Caco-2 (cell line): ENCODE data around the gene GRK6. TPM values are rescaled to one million over a fixed set of nuclear protein-coding genes. Genes with fewer than 3 reads are reported as not detected.

ENCODE experiments used
- BruUV-seq: library from RNA; stranded (reverse); fragments of 400-500 nt; replicated peaks from 2 replicates; lab custom pipeline; 2021; lab: Mats Ljungman, UMichigan
- CTCF ChIA-PET: fragments of 300-600 bp; sonication (Branson Sonifier 250); formaldehyde crosslinking; loops from one replicate; lab custom pipeline; 2022; ENCODE audit warnings: antibody characterized with exemption; lab: Charles Lee
- POLR2A ChIA-PET: fragments of 300-600 bp; sonication (Branson Sonifier 250); formaldehyde crosslinking; loops from one replicate; lab custom pipeline; 2022; ENCODE audit warnings: antibody characterized with exemption; lab: Charles Lee
- DNase-seq, 2 experiments: peaks; one replicate each; pipeline versions ENCODE4 v3.0.0 to v3.0.0-alpha.2; 2020 to 2022
- H3K27me3 ChIP-seq: replicated peaks from 2 replicates; pipeline ENCODE4 v1.6.0; 2011; ENCODE audit warnings: low read length; ENCODE audit not compliant: control insufficient read depth, insufficient read depth
- H3K36me3 ChIP-seq: 2 replicates; pipeline ENCODE4 v1.5.1; 2011; ENCODE audit warnings: low read length; ENCODE audit not compliant: control insufficient read depth, insufficient read depth
- H3K4me1 ChIP-seq: fragments of 250-450 bp; sonication (Bioruptor Pico); 2 replicates; pipeline ENCODE4 v1.5.1; 2020; ENCODE audit warnings: mild to moderate bottlenecking
- H3K4me3 ChIP-seq: 2 replicates; pipeline ENCODE4 v1.5.1; 2011; ENCODE audit warnings: low read depth, mild to moderate bottlenecking, control low read depth, low read length
- H3K9me3 ChIP-seq: fragments of 250-450 bp; sonication (Bioruptor Pico); 2 replicates; pipeline ENCODE4 v1.5.1; 2020; ENCODE audit warnings: mild to moderate bottlenecking, moderate library complexity
- H3K27ac Mint-ChIP-seq: one replicate; pipeline ENCODE4 v1.8.0; 2022; ENCODE audit warnings: mixed read lengths; ENCODE audit not compliant: unreplicated experiment
- H3K27me3 Mint-ChIP-seq: one replicate; pipeline ENCODE4 v1.8.0; 2022; ENCODE audit warnings: mixed read lengths; ENCODE audit not compliant: insufficient read depth, unreplicated experiment
- H3K36me3 Mint-ChIP-seq: one replicate; pipeline ENCODE4 v1.8.0; 2022; ENCODE audit warnings: mild to moderate bottlenecking, mixed read lengths; ENCODE audit not compliant: insufficient read depth, unreplicated experiment
- H3K4me1 Mint-ChIP-seq: one replicate; pipeline ENCODE4 v1.8.0; 2022; ENCODE audit warnings: low read depth, mixed read lengths; ENCODE audit not compliant: unreplicated experiment
- H3K4me3 Mint-ChIP-seq: one replicate; pipeline ENCODE4 v1.8.0; 2022; ENCODE audit warnings: mild to moderate bottlenecking, moderate library complexity, mixed read lengths; ENCODE audit not compliant: unreplicated experiment
- H3K9me3 Mint-ChIP-seq: one replicate; pipeline ENCODE4 v1.8.0; 2022; ENCODE audit warnings: mixed read lengths; ENCODE audit not compliant: unreplicated experiment
- intact Hi-C: fragments of 100-400 bp; cut with micrococcal nuclease; formaldehyde crosslinking; loops from one replicate; pipeline ENCODE4 v1.10.0; 2022; ENCODE audit not compliant: unreplicated experiment
- total RNA-seq: library from RNA; stranded (reverse); gene quantifications from 2 replicates; pipeline ENCODE4 v1.2.3, GENCODE V29; 2022
- TF ChIP-seq, protein P1 (sequence below), 2 experiments: fragments of 200-600 bp in 1 of 2; IDR thresholded peaks; 1 replicate in 1 of 2; 2 replicates in 1 of 2; pipeline versions ENCODE4 v1.5.1 to v1.8.0; 2011 to 2022; ENCODE audit warnings: antibody characterized with exemption in 1 of 2, control low read depth in 1 of 2, inconsistent platforms in 1 of 2, low read depth in 1 of 2, low read length in 1 of 2, mild to moderate bottlenecking in 1 of 2, moderate library complexity in 1 of 2; ENCODE audit not compliant: insufficient read depth in 1 of 2, severe bottlenecking in 1 of 2, unreplicated experiment in 1 of 2

The GRK6 gene
- total RNA-seq, 1 experiment from 2014 or later: 71.9 TPM

DNA sequence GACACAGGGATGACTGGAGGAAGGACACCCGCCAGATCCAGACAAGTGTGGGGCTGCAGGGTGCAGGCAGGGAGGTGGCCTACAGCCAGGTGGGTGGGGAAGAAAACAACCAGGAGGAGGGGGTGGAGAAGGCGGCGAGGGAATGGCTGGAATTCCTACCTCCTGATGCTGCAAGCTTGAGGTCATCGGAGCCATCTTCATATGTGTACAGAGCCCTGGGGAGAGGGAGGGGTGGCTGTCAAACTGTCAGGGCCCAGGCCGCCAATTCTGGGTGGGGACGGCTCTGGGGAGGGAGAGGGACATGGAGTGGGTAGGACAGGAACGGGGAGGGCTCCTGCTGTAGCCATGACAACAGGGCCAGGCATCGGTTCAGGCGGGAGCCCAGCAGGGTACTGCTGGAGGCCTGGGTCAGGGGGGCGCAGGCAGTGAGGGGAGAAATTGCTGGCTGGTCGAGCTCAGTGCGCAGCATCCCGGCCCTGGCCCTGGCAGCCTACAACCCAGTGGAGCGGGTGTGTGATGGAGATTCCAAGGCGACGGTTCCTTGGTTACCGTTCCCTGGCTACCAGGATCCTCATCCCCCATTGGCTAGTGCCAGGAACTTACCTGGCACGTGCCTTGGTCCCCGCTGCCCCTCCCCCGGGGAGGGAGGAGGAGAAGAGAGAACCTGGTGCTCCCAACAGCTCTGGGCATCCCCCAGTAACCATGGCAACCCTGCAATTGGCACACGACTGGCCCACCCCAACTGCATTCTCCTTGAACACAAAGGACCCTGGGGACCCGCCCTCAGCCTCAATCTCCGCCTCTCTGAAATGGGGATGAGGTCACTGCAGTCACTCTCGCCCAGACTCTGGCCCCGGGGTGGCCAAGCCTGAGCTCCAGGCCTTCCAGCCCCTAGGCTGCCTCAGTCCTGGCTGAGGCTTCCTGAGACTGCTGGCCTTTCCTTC lies 42.5 kb downstream of the GRK6 start:
- Mint-ChIP-seq H3K27ac (peak overlapping the region; percentile 86), H3K9me3 (no peaks in the 10 kb centered on the region), H3K4me1 (peaks cover 26% of the 10 kb centered on the region), H3K27me3 (no peaks in the 10 kb centered on the region), H3K4me3 (peak overlapping the region; percentile 57), H3K36me3 (peaks cover 62% of the 10 kb centered on the region)
- Histone ChIP-seq H3K4me1 (peaks cover 42% of the 10 kb centered on the region), H3K9me3 (no peaks in the 10 kb centered on the region), H3K4me3 (no peak overlapping the region), H3K27me3 (no peaks in the 10 kb centered on the region), H3K36me3 (peaks cover 9% of the 10 kb centered on the region)
- DNase-seq: peak; percentile 74 to 81
- POLR2A ChIA-PET: interaction anchor here (1.0 kb wide), 1 partner anchor 28 kb away, joined by 4 read pairs; the partner anchor contains the start of gene PDLIM7
- CTCF ChIA-PET: interaction anchor here (1.0 to 1.4 kb wide), 3 partner anchors 11 to 90 kb away, joined by 3 to 5 read pairs (median 3); no protein-coding TSS in a partner anchor
- BruUV-seq: no TSS peak
- TF ChIP-seq, protein P1, sequence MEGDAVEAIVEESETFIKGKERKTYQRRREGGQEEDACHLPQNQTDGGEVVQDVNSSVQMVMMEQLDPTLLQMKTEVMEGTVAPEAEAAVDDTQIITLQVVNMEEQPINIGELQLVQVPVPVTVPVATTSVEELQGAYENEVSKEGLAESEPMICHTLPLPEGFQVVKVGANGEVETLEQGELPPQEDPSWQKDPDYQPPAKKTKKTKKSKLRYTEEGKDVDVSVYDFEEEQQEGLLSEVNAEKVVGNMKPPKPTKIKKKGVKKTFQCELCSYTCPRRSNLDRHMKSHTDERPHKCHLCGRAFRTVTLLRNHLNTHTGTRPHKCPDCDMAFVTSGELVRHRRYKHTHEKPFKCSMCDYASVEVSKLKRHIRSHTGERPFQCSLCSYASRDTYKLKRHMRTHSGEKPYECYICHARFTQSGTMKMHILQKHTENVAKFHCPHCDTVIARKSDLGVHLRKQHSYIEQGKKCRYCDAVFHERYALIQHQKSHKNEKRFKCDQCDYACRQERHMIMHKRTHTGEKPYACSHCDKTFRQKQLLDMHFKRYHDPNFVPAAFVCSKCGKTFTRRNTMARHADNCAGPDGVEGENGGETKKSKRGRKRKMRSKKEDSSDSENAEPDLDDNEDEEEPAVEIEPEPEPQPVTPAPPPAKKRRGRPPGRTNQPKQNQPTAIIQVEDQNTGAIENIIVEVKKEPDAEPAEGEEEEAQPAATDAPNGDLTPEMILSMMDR (IDR thresholded peaks at IDR 0.05; ENCODE audit: insufficient read depth in 1 of 2, low read depth in 1 of 2, low read length in 1 of 2, severe bottlenecking in 1 of 2, unreplicated experiment in 1 of 2): no peak
- intact Hi-C loops: no loop called here

DNA sequence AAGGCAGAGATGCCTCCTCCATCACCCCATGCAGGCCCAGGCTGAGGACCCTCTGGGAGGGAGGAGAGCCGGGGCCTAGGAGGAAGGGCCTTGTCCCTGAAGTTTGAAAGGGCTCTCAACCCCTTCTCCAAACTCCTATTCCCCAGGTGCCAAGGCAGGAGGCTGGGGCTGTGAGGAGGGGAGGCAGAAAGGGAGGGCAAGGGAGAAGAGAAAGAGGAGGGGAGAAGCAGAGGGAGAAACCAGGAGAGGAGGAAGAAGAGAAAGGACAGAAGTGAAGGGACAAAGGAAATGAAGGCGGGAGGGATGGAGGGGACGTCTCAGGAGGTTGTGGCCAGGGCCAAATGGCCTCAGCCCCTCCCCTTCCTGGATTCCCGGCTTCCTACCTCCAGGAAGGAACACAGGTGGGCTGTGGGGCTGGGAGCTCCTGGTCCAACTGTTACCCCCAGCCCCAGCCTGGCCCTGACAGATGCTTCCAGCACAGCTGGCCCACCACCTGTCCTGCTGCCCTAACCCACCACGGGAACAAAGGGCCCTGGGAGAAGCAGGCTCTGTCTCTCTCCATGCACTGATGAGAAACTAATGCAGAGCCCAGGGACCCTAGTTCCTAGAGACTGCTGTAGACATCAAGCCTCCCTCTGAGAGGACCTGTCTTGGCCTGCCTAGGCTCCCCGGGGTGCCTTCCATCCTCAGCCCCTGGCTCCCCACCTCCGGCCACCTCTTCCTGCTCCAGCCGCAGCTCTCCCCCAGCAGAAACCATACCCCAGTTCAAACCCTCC lies 43.5 kb downstream of the GRK6 start:
- Histone ChIP-seq H3K4me3 (no peak overlapping the region), H3K9me3 (no peaks in the 10 kb centered on the region), H3K27me3 (no peaks in the 10 kb centered on the region), H3K4me1 (peaks cover 45% of the 10 kb centered on the region), H3K36me3 (peaks cover 9% of the 10 kb centered on the region)
- POLR2A ChIA-PET: no interaction called here
- CTCF ChIA-PET: interaction anchor here (0.9 to 1.4 kb wide), 4 partner anchors 12 to 91 kb away, joined by 3 to 5 read pairs (median 3); partner anchors contain the start of gene PDLIM7
- intact Hi-C loops: no loop called here
- Mint-ChIP-seq H3K36me3 (peaks cover 54% of the 10 kb centered on the region), H3K27ac (peak overlapping the region; percentile 86), H3K4me3 (peak overlapping the region; percentile 43), H3K27me3 (no peaks in the 10 kb centered on the region), H3K4me1 (peaks cover 32% of the 10 kb centered on the region), H3K9me3 (no peaks in the 10 kb centered on the region)
- no peak for DNase-seq
- TF ChIP-seq, protein P1 (IDR thresholded peaks at IDR 0.05; ENCODE audit: insufficient read depth in 1 of 2, low read depth in 1 of 2, low read length in 1 of 2, severe bottlenecking in 1 of 2, unreplicated experiment in 1 of 2): no peak
- no TSS peak for BruUV-seq
